ENCODE results near the gene GPC6.

GRCh38 chr13:93225610-93226009, 997 bp upstream of the GPC6 start:
- TF ChIP-seq CTCF (IDR thresholded peaks at IDR 0.05), result no peak
- no peak for TF ChIP-seq POLR2AphosphoS5 (IDR thresholded peaks at IDR 0.05)
- TF ChIP-seq EP300 (IDR thresholded peaks at IDR 0.05), result no peak
